K562 (cell line): ENCODE results near the gene FOXO3. TPM values are rescaled to one million over a fixed set of nuclear protein-coding genes. Genes with fewer than 3 reads are reported as not detected.
A peak's percentile ranks its signal among the peaks of the same experiment; 100 is the strongest.

Experiments
- CXXC5 ChIP-seq: fragments of 250-450 bp; sonication (Bioruptor Pico); IDR thresholded peaks from 2 replicates; pipeline ENCODE4 v1.8.0; 2022; ENCODE audit warnings: inconsistent platforms, mild to moderate bottlenecking, moderate library complexity
- FOSL1 ChIP-seq: fragments of 200-800 bp; sonication (Bioruptor generic); conservative IDR thresholded peaks from 2 replicates; pipeline ENCODE4 v1.6.1; 2016; ENCODE audit warnings: missing genetic modification characterization, missing compliant biosample characterization
- GABPA ChIP-seq: fragments of 200-800 bp; sonication (Bioruptor generic); conservative IDR thresholded peaks from 2 replicates; pipeline ENCODE4 v1.6.1; 2016; ENCODE audit warnings: low read depth, missing genetic modification characterization, missing compliant biosample characterization
- KHSRP ChIP-seq: fragments of 450-650 bp; IDR thresholded peaks from 2 replicates; pipeline ENCODE4 v1.6.1; 2017
- MYC ChIP-seq, 2 experiments: fragments of 250-450 bp in 1 of 2; sonication (Bioruptor Pico) in 1 of 2; IDR thresholded peaks; 2 replicates each; pipeline versions ENCODE4 v1.5.1 to v1.6.1; 2012 to 2021; ENCODE audit warnings: low read depth in 2 of 2, borderline replicate concordance in 1 of 2, improper control_type of control experiment in 1 of 2, low read length in 1 of 2, mild to moderate bottlenecking in 1 of 2, moderate library complexity in 1 of 2
- NFE2 ChIP-seq: IDR thresholded peaks from 2 replicates; pipeline ENCODE4 v1.6.1; 2014; ENCODE audit warnings: antibody characterized with exemption, low read depth
- NFRKB ChIP-seq: fragments of 450-650 bp; IDR thresholded peaks from 2 replicates; pipeline ENCODE4 v1.6.1; 2016; ENCODE audit warnings: low read depth
- PHTF2 ChIP-seq: fragments of 250-450 bp; sonication (Bioruptor Pico); IDR thresholded peaks from 2 replicates; pipeline ENCODE4 v1.5.0; 2021; ENCODE audit warnings: mild to moderate bottlenecking
- POLR2A ChIP-seq: fragments of 450-650 bp; conservative IDR thresholded peaks from 2 replicates; pipeline ENCODE4 v1.6.1; 2016
- RBBP5 ChIP-seq: fragments of 200-600 bp; sonication (generic); IDR thresholded peaks from 2 replicates; pipeline ENCODE4 v1.6.1; 2012; ENCODE audit warnings: borderline replicate concordance, mild to moderate bottlenecking, low read length, control low read depth, inconsistent platforms; ENCODE audit not compliant: insufficient read depth, poor library complexity, severe bottlenecking
- SMARCA4 ChIP-seq: fragments of 450-650 bp; IDR thresholded peaks from 2 replicates; pipeline ENCODE4 v1.6.1; 2016
- SMARCA5 ChIP-seq: fragments of 450-650 bp; IDR thresholded peaks from 2 replicates; pipeline ENCODE4 v1.6.1; 2016
- TAL1 ChIP-seq: fragments of 450-650 bp; IDR thresholded peaks from 2 replicates; pipeline ENCODE4 v1.6.1; 2016; ENCODE audit warnings: mild to moderate bottlenecking
- TCF3 ChIP-seq: sonication (generic); formaldehyde crosslinking; IDR thresholded peaks from 2 replicates; pipeline ENCODE4 v1.4.0; 2020; ENCODE audit warnings: mild to moderate bottlenecking, missing genetic modification reagents
- ZNF124 ChIP-seq: sonication (generic); formaldehyde crosslinking; IDR thresholded peaks from 2 replicates; pipeline ENCODE4 v1.8.1; 2022; ENCODE audit warnings: missing genetic modification reagents
- ZNF217 ChIP-seq: sonication (generic); formaldehyde crosslinking; IDR thresholded peaks from 2 replicates; pipeline ENCODE4 v1.8.0; 2022; ENCODE audit warnings: mild to moderate bottlenecking, missing genetic modification reagents
- ZNF253 ChIP-seq: fragments of 250-450 bp; sonication (Bioruptor Pico); conservative IDR thresholded peaks from 2 replicates; pipeline ENCODE4 v1.6.1; 2021; ENCODE audit warnings: mild to moderate bottlenecking
- ZNF57 ChIP-seq: fragments of 450-650 bp; formaldehyde crosslinking; IDR thresholded peaks from 2 replicates; pipeline ENCODE4 v1.4.0; 2020; ENCODE audit warnings: mild to moderate bottlenecking, moderate library complexity
- ZNF766 ChIP-seq: fragments of 200-800 bp; sonication (Bioruptor generic); conservative IDR thresholded peaks from 2 replicates; pipeline ENCODE4 v1.6.1; 2016; ENCODE audit warnings: missing genetic modification characterization, missing compliant biosample characterization
- polyA plus RNA-seq, 8 experiments: library from polyadenylated mRNA; depleted of rRNA in 4 of 8; stranded (reverse) in 5 of 8; unstranded in 3 of 8; fragments of >200 nt; fragmentation: Nextera tagmentation in 2 of 8; fragmentation: Illumina TruSeq in 1 of 8; extraction: Ambion mirVana in 2 of 8; extraction: Trizol in 1 of 8; gene quantifications; 2 replicates each; pipeline versions ENCODE4 v1.2.1 to v1.2.3, GENCODE V29; 2011 to 2014; ENCODE audit warnings: inconsistent platforms in 1 of 8, missing spikeins in 1 of 8
- total RNA-seq, 7 experiments: library from RNA; depleted of rRNA in 6 of 7; stranded (reverse); fragments of >200 nt in 6 of 7; fragmentation: Illumina TruSeq in 2 of 7; extraction: Trizol in 2 of 7; gene quantifications; 2 replicates each; pipeline versions ENCODE4 v1.2.1 to v1.2.3, GENCODE V29; 2011 to 2021; ENCODE audit warnings: low replicate concordance in 1 of 7
- TF ChIP-seq, protein P1 (sequence below): sonication (generic); formaldehyde crosslinking; IDR thresholded peaks from 2 replicates; pipeline ENCODE4 v1.8.1; 2023; ENCODE audit warnings: mild to moderate bottlenecking, missing genetic modification reagents, moderate library complexity
- TF ChIP-seq, protein P2 (sequence below): sonication (generic); formaldehyde crosslinking; IDR thresholded peaks from 2 replicates; pipeline ENCODE4 v1.8.1; 2023; ENCODE audit warnings: mild to moderate bottlenecking, missing genetic modification reagents
- TF ChIP-seq, protein P3 (sequence below): fragments of 250-450 bp; sonication (Bioruptor Pico); IDR thresholded peaks from 2 replicates; pipeline ENCODE4 v1.8.0; 2022; ENCODE audit warnings: inconsistent platforms
- TF ChIP-seq, protein P4 (sequence below): fragments of 250-450 bp; sonication (Bioruptor Pico); IDR thresholded peaks from 2 replicates; pipeline ENCODE4 v1.4.0; 2020; ENCODE audit warnings: borderline replicate concordance

FOXO3 gene
- total and polyA plus RNA-seq, 9 of the 15 experiments (the other 6 are each of a cell fraction or from before 2014, with no cell fraction given) = 3.0 to 14.6 (median 6.0) TPM

DNA sequence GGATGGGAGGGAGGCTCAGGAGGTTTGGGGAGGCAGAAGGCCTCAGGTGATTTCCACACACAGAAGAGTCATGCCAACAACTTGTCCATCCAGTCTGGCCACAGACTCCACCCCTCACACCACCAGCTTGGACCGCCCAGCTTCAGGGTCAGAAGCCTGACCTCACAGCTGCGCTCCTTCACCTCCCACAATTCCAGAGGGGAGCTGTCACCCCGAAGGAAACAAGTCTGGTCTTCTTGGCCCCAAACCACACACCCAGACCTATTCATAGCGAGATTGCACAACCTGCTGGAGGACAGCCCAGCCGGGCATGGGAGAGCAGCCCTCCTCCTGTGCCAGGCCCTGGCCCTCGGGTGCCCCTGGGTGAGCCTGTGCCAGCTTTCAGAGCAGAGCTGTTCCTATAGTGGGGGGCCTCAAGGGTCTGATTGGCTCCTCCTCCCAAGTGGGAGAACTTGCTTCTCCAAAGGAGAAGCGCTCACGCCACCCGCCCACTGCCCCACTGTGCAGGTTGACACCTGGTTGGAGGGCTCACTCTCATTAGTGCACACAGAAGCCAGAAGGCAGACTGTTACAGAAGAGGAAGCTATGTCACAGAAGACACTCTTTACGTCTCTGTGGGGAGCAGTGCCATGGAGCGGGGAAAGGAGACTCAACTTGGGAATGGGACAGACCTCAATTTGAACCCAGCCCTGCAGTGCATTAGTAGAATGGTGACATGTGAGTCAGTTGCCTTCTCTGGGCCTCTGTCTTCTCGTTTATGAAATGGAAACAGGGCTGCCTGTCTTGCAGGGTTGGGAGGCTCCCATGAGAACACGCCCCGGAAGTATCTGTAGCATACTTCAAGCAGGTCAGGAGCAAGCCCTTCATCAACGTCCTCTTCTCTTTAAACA, 128.8 kb downstream of the FOXO3 start (continued):
- TF ChIP-seq, protein P1, sequence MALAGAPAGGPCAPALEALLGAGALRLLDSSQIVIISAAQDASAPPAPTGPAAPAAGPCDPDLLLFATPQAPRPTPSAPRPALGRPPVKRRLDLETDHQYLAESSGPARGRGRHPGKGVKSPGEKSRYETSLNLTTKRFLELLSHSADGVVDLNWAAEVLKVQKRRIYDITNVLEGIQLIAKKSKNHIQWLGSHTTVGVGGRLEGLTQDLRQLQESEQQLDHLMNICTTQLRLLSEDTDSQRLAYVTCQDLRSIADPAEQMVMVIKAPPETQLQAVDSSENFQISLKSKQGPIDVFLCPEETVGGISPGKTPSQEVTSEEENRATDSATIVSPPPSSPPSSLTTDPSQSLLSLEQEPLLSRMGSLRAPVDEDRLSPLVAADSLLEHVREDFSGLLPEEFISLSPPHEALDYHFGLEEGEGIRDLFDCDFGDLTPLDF (CRISPR knock-in tag) = no peak
- no peak for TF ChIP-seq KHSRP
- TF ChIP-seq, protein P2, sequence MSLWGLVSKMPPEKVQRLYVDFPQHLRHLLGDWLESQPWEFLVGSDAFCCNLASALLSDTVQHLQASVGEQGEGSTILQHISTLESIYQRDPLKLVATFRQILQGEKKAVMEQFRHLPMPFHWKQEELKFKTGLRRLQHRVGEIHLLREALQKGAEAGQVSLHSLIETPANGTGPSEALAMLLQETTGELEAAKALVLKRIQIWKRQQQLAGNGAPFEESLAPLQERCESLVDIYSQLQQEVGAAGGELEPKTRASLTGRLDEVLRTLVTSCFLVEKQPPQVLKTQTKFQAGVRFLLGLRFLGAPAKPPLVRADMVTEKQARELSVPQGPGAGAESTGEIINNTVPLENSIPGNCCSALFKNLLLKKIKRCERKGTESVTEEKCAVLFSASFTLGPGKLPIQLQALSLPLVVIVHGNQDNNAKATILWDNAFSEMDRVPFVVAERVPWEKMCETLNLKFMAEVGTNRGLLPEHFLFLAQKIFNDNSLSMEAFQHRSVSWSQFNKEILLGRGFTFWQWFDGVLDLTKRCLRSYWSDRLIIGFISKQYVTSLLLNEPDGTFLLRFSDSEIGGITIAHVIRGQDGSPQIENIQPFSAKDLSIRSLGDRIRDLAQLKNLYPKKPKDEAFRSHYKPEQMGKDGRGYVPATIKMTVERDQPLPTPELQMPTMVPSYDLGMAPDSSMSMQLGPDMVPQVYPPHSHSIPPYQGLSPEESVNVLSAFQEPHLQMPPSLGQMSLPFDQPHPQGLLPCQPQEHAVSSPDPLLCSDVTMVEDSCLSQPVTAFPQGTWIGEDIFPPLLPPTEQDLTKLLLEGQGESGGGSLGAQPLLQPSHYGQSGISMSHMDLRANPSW (CRISPR knock-in tag) = no peak
- TF ChIP-seq NFE2 = no peak
- TF ChIP-seq, protein P3, sequence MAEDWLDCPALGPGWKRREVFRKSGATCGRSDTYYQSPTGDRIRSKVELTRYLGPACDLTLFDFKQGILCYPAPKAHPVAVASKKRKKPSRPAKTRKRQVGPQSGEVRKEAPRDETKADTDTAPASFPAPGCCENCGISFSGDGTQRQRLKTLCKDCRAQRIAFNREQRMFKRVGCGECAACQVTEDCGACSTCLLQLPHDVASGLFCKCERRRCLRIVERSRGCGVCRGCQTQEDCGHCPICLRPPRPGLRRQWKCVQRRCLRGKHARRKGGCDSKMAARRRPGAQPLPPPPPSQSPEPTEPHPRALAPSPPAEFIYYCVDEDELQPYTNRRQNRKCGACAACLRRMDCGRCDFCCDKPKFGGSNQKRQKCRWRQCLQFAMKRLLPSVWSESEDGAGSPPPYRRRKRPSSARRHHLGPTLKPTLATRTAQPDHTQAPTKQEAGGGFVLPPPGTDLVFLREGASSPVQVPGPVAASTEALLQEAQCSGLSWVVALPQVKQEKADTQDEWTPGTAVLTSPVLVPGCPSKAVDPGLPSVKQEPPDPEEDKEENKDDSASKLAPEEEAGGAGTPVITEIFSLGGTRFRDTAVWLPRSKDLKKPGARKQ = no peak
- TF ChIP-seq MYC (IDR thresholded peaks at IDR 0.05; ENCODE audit: low read depth, low read length) = no peak
- no peak for TF ChIP-seq MYC (CRISPR knock-in tag; IDR thresholded peaks at IDR 0.05; ENCODE audit: borderline replicate concordance, low read depth)
- peak; percentile 69; the same call in 1 of the 2 replicates for TF ChIP-seq ZNF766 (CRISPR knock-in tag)
- TF ChIP-seq, protein P4, sequence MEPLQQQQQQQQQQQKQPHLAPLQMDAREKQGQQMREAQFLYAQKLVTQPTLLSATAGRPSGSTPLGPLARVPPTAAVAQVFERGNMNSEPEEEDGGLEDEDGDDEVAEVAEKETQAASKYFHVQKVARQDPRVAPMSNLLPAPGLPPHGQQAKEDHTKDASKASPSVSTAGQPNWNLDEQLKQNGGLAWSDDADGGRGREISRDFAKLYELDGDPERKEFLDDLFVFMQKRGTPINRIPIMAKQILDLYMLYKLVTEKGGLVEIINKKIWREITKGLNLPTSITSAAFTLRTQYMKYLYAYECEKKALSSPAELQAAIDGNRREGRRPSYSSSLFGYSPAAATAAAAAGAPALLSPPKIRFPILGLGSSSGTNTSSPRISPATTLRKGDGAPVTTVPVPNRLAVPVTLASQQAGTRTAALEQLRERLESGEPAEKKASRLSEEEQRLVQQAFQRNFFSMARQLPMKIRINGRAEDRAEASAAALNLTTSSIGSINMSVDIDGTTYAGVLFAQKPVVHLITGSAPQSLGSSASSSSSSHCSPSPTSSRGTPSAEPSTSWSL = no peak
- no peak for TF ChIP-seq PHTF2
- no peak for TF ChIP-seq POLR2A
- no peak for TF ChIP-seq ZNF57 (CRISPR knock-in tag)
- no peak for TF ChIP-seq SMARCA4
- TF ChIP-seq SMARCA5 = no peak
- TF ChIP-seq TCF3 = peak; percentile 14; the same call in 1 of the 2 replicates
- TF ChIP-seq ZNF124 (CRISPR knock-in tag) = no peak
- TF ChIP-seq GABPA (tag) = peak; percentile 52
- TF ChIP-seq TAL1 = no peak
- no peak for TF ChIP-seq ZNF253 (CRISPR knock-in tag)
- TF ChIP-seq NFRKB = no peak
- peak; percentile 36; the same call in 1 of the 2 replicates for TF ChIP-seq CXXC5 (CRISPR knock-in tag)
- no peak for TF ChIP-seq ZNF217 (CRISPR knock-in tag)
- no peak for TF ChIP-seq FOSL1 (tag)
- no peak for TF ChIP-seq RBBP5
